ENCODE data around the gene SPRR1B.

Gene SPRR1B

DNA sequence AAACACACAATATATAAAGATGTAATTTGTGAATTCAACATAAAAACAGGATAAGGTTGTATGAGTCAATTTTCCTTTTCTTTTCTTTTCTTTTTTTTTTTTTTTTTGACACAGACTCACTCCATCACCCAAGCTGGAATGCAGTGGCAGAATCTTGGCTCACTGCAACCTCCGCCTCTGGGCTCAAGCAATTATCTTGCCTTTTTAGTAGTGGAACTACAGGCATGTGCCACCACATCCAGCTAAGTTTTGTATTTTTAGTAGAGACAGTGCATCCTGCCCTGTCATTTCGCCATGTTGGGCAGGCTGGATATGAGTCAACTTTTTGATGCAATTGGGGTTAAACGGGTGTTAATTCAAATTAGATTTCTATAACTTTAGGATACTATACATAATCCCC lies 50.7 kb downstream of the SPRR1B start:
- no peak overlapping the region for H3K27ac ChIP-seq
- no peak for TF ChIP-seq CTCF (IDR thresholded peaks at IDR 0.05)
- no peak for TF ChIP-seq ZFX (IDR thresholded peaks at IDR 0.05; ENCODE audit: borderline replicate concordance)

Measured in 22Rv1 (cell line).